Measurements from ENCODE around the gene PITPNC1. TPM values are rescaled to one million over a fixed set of nuclear protein-coding genes. Genes with fewer than 3 reads are reported as not detected.
"Not testable (repeated sequence)": the region's sequence is repeated elsewhere in the genome, so short reads cannot be mapped to it uniquely, and the experiment has no call there.

Gene PITPNC1
- total and polyA plus RNA-seq, 4 experiments from 2014 or later, result 68.4 to 124 (median 89.9) TPM

GRCh38 chr17:67493812-67494211, 116.7 kb downstream of the PITPNC1 start:
- POLR2A ChIA-PET (ENCODE audit: partially characterized antibody), result no interaction called here
- H3K4me1 Mint-ChIP-seq, result peaks cover 29 to 67% (median 49%) of the 10 kb centered on the region in 4 donors
- Histone ChIP-seq H3K36me3 (ENCODE audit: insufficient read depth, low read length) (no peaks in the 10 kb centered on the region), H3K27ac (ENCODE audit: low read depth, low read length) (no peak overlapping the region), H3K9me3 (ENCODE audit: control insufficient read depth in 1 of 2, low read length in 2 of 2) (no peaks in the 10 kb centered on the region), H3K4me1 (ENCODE audit: insufficient read depth, low read length) (peaks cover 25% of the 10 kb centered on the region), H3K27me3 (ENCODE audit: insufficient read depth, low read length) (no peaks in the 10 kb centered on the region), H3K4me3 (ENCODE audit: low read length in 2 of 2) (no peak overlapping the region)
- no peak for DNase-seq
- H3K27ac Mint-ChIP-seq, result peak overlapping the region in 5 of 7 donors; percentile 13 to 48 (median 29)
- peaks cover 0 to 2% (median 0%) of the 10 kb centered on the region in 8 donors for H3K9me3 Mint-ChIP-seq
- no peaks in the 10 kb centered on the region for H3K27me3 Mint-ChIP-seq
- peaks cover 6% of the 10 kb centered on the region in 2 donors for H3K36me3 Mint-ChIP-seq
- intact Hi-C loops (cut with micrococcal nuclease), result no loop called here
- CTCF ChIA-PET (ENCODE audit: partially characterized antibody), result interaction anchor here (0.9 kb wide), 1 partner anchor 11 kb away, joined by 3 read pairs; no protein-coding TSS in a partner anchor
- H3K4me3 Mint-ChIP-seq, result no peak overlapping the region

DNA sequence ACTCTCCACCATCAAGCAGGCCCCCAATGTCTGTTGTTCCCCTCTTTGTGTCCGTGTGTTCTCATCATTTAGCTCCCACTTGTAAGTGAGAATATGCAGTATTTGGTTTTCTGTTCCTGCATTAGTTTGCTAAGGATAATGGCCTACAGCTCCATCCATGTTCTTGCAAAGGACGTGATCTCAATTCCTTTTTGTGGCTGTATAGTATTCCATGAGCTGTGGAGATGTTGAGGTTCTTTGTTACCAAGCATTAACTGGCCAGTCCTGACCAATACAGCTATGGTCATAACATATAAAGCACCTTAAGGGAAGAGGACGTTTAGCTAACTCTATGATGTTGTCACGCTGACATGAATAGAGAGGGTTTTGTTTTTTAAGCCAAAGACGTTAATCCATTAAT, 118.5 kb downstream of the PITPNC1 start:
- intact Hi-C loops (cut with micrococcal nuclease); CTCF ChIA-PET (ENCODE audit: partially characterized antibody): not testable (repeated sequence)
- H3K27ac Mint-ChIP-seq, result peak overlapping the region in 2 of 7 donors; percentile 40 to 46

GRCh38 chr17:67496286-67496685, 119.2 kb downstream of the PITPNC1 start:
- H3K27me3 Mint-ChIP-seq, result no peaks in the 10 kb centered on the region
- peaks cover 22% of the 10 kb centered on the region for H3K4me1 ChIP-seq (ENCODE audit: insufficient read depth, low read length)
- ChIA-PET POLR2A (ENCODE audit: partially characterized antibody) (no interaction called here), CTCF (ENCODE audit: partially characterized antibody) (interaction anchor here (0.9 kb wide), 1 partner anchor 117 kb away, joined by 3 read pairs; no protein-coding TSS in a partner anchor)
- H3K4me1 Mint-ChIP-seq, result peaks cover 32 to 64% (median 47%) of the 10 kb centered on the region in 4 donors
- no peak overlapping the region for H3K4me3 ChIP-seq (ENCODE audit: low read length in 2 of 2)
- no peaks in the 10 kb centered on the region for H3K27me3 ChIP-seq (ENCODE audit: insufficient read depth, low read length)
- peaks cover 0 to 2% (median 0%) of the 10 kb centered on the region in 8 donors for H3K9me3 Mint-ChIP-seq
- no peaks in the 10 kb centered on the region for H3K9me3 ChIP-seq (ENCODE audit: control insufficient read depth in 1 of 2, low read length in 2 of 2)
- no peak overlapping the region for H3K27ac Mint-ChIP-seq
- intact Hi-C loops (cut with micrococcal nuclease), result no loop called here
- no peak overlapping the region for H3K4me3 Mint-ChIP-seq
- H3K27ac ChIP-seq (ENCODE audit: low read depth, low read length), result no peak overlapping the region
- H3K36me3 ChIP-seq (ENCODE audit: insufficient read depth, low read length), result no peaks in the 10 kb centered on the region
- no peak for DNase-seq
- peaks cover 2 to 4% of the 10 kb centered on the region in 2 donors for H3K36me3 Mint-ChIP-seq

More for the DNA sequence above, 118.5 kb downstream of the PITPNC1 start:
- H3K27me3 Mint-ChIP-seq; H3K27ac ChIP-seq (ENCODE audit: low read depth, low read length); H3K36me3 ChIP-seq (ENCODE audit: insufficient read depth, low read length); H3K4me3 ChIP-seq (ENCODE audit: low read length in 2 of 2); H3K27me3 ChIP-seq (ENCODE audit: insufficient read depth, low read length); POLR2A ChIA-PET (ENCODE audit: partially characterized antibody); DNase-seq; H3K9me3 ChIP-seq (ENCODE audit: control insufficient read depth in 1 of 2, low read length in 2 of 2); H3K36me3 Mint-ChIP-seq; H3K9me3 Mint-ChIP-seq: not testable (repeated sequence)
- H3K4me3 Mint-ChIP-seq, result peak overlapping the region in 2 of 8 donors; percentile 22 to 36
- H3K4me1 ChIP-seq (ENCODE audit: insufficient read depth, low read length), result peaks cover 25% of the 10 kb centered on the region
- peaks cover 29 to 67% (median 49%) of the 10 kb centered on the region in 4 donors for H3K4me1 Mint-ChIP-seq

- Histone ChIP-seq H3K4me3 (ENCODE audit: low read length in 2 of 2) (no peak overlapping the region), H3K9me3 (ENCODE audit: control insufficient read depth in 1 of 2, low read length in 2 of 2) (no peaks in the 10 kb centered on the region), H3K36me3 (ENCODE audit: insufficient read depth, low read length) (no peaks in the 10 kb centered on the region), H3K27me3 (ENCODE audit: insufficient read depth, low read length) (no peaks in the 10 kb centered on the region), H3K4me1 (ENCODE audit: insufficient read depth, low read length) (peaks cover 22% of the 10 kb centered on the region), H3K27ac (ENCODE audit: low read depth, low read length) (no peak overlapping the region)
- Mint-ChIP-seq H3K27ac (no peak overlapping the region), H3K9me3 (peaks cover 0 to 2% (median 0%) of the 10 kb centered on the region in 8 donors), H3K36me3 (peaks cover 0 to 14% of the 10 kb centered on the region in 2 donors), H3K4me1 (peaks cover 37 to 66% (median 52%) of the 10 kb centered on the region in 4 donors), H3K4me3 (peak overlapping the region in 1 of 8 donors; percentile 22), H3K27me3 (no peaks in the 10 kb centered on the region)
- intact Hi-C loops (cut with micrococcal nuclease), result no loop called here
- ChIA-PET POLR2A (ENCODE audit: partially characterized antibody) (no interaction called here), CTCF (ENCODE audit: partially characterized antibody) (no interaction called here)
- no peak for DNase-seq
These were observed 122.6 kb downstream of the PITPNC1 start for GRCh38 chr17:67499685-67500084.

GRCh38 chr17:67500261-67500660, 123.2 kb downstream of the PITPNC1 start:
- Mint-ChIP-seq H3K27me3 (no peaks in the 10 kb centered on the region), H3K4me3 (peak overlapping the region in 1 of 8 donors; percentile 28), H3K9me3 (peaks cover 0 to 2% (median 0%) of the 10 kb centered on the region in 8 donors), H3K27ac (peak overlapping the region in 1 of 7 donors; percentile 51), H3K36me3 (peaks cover 0 to 14% of the 10 kb centered on the region in 2 donors), H3K4me1 (peaks cover 42 to 71% (median 58%) of the 10 kb centered on the region in 4 donors)
- peaks cover 22% of the 10 kb centered on the region for H3K4me1 ChIP-seq (ENCODE audit: insufficient read depth, low read length)
- ChIA-PET POLR2A (ENCODE audit: partially characterized antibody) (no interaction called here), CTCF (ENCODE audit: partially characterized antibody) (interaction anchor here (0.9 kb wide), 1 partner anchor 58 kb away, joined by 3 read pairs; no protein-coding TSS in a partner anchor)
- H3K9me3 ChIP-seq (ENCODE audit: control insufficient read depth in 1 of 2, low read length in 2 of 2), result no peaks in the 10 kb centered on the region
- no peak overlapping the region for H3K27ac ChIP-seq (ENCODE audit: low read depth, low read length)
- H3K27me3 ChIP-seq (ENCODE audit: insufficient read depth, low read length), result no peaks in the 10 kb centered on the region
- no peaks in the 10 kb centered on the region for H3K36me3 ChIP-seq (ENCODE audit: insufficient read depth, low read length)
- no peak for DNase-seq
- intact Hi-C loops (cut with micrococcal nuclease), result no loop called here
- H3K4me3 ChIP-seq (ENCODE audit: low read length in 2 of 2), result no peak overlapping the region

DNA sequence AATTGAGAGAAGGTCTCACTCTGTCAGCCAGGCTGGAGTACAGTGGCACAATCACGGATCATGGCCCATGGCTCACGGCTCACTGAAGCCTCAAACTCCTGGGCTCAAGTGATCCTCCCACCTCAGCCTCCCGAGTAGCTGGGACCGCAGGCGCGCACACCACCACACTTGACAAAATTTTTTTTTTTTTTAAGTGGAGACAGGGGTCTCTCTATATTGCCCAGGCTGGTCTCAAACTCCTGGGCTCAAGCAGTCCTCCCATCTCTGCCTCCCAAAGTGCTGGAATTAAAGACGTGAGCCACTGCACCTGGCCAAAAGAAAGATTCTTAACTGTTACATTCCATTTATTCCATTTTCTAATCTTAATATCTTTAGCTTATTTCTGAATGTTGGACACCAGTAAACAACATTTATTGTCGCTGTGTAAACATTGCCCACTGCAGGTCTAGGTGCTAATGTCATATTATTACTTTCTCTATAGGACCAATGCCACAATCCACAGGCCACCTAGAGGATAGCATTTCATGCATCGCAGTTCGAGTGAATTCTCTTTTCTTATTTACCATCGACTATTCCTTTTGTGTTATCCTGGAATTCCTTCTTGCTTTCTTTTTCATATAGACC, 123.7 kb downstream of the PITPNC1 start:
- DNase-seq, result no peak
- intact Hi-C loops (cut with micrococcal nuclease), result no loop called here
- POLR2A ChIA-PET (ENCODE audit: partially characterized antibody), result no interaction called here
- H3K9me3 Mint-ChIP-seq, result peaks cover 0 to 2% (median 0%) of the 10 kb centered on the region in 8 donors
- Histone ChIP-seq H3K27ac (ENCODE audit: low read depth, low read length) (no peak overlapping the region), H3K4me3 (ENCODE audit: low read length in 2 of 2) (no peak overlapping the region), H3K4me1 (ENCODE audit: insufficient read depth, low read length) (peaks cover 22% of the 10 kb centered on the region), H3K9me3 (ENCODE audit: control insufficient read depth in 1 of 2, low read length in 2 of 2) (no peaks in the 10 kb centered on the region), H3K27me3 (ENCODE audit: insufficient read depth, low read length) (no peaks in the 10 kb centered on the region), H3K36me3 (ENCODE audit: insufficient read depth, low read length) (no peaks in the 10 kb centered on the region)
- H3K4me1 Mint-ChIP-seq, result peaks cover 43 to 76% (median 59%) of the 10 kb centered on the region in 4 donors
- H3K4me3 Mint-ChIP-seq, result no peak overlapping the region
- CTCF ChIA-PET (ENCODE audit: partially characterized antibody), result interaction anchor here (0.9 kb wide), 1 partner anchor 57 kb away, joined by 3 read pairs; no protein-coding TSS in a partner anchor
- peaks cover 0 to 10% of the 10 kb centered on the region in 2 donors for H3K36me3 Mint-ChIP-seq
- H3K27me3 Mint-ChIP-seq, result no peaks in the 10 kb centered on the region
- peak overlapping the region in 1 of 7 donors; percentile 57 for H3K27ac Mint-ChIP-seq

DNA sequence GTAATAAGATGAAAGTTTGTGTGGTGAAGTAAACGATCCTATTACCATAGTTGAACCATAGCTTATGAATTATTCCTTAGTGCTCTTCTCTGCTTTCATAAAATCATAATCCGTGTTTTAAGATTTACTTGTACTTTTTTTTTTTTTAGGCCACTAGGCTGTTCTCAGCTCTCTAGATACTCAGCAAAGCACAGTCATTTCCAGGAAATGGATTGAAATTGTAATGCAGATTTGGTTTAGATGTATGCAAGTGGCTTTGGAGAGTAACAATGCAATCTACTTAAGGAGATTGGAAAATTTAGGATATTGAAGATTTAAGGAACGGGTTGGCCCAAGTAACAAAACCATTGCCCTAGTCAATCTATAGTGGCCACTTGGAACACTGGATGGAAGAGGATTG, 125.1 kb downstream of the PITPNC1 start:
- Histone ChIP-seq H3K4me1 (ENCODE audit: insufficient read depth, low read length) (peaks cover 22% of the 10 kb centered on the region), H3K9me3 (ENCODE audit: control insufficient read depth in 1 of 2, low read length in 2 of 2) (no peaks in the 10 kb centered on the region), H3K27ac (ENCODE audit: low read depth, low read length) (no peak overlapping the region), H3K36me3 (ENCODE audit: insufficient read depth, low read length) (no peaks in the 10 kb centered on the region), H3K4me3 (ENCODE audit: low read length in 2 of 2) (no peak overlapping the region), H3K27me3 (ENCODE audit: insufficient read depth, low read length) (no peaks in the 10 kb centered on the region)
- CTCF ChIA-PET (ENCODE audit: partially characterized antibody), result interaction anchor here (0.7 to 1.0 kb wide), 3 partner anchors 12 to 550 kb away, joined by 3 read pairs; no protein-coding TSS in a partner anchor
- intact Hi-C loops (cut with micrococcal nuclease), result no loop called here
- Mint-ChIP-seq H3K27ac (peak overlapping the region in 2 of 7 donors; percentile 6 to 19), H3K4me3 (peak overlapping the region in 4 of 8 donors; percentile 12 to 52 (median 14)), H3K36me3 (peaks cover 3 to 15% of the 10 kb centered on the region in 2 donors), H3K9me3 (peaks cover 0 to 5% (median 4%) of the 10 kb centered on the region in 8 donors), H3K27me3 (no peaks in the 10 kb centered on the region), H3K4me1 (peaks cover 45 to 73% (median 59%) of the 10 kb centered on the region in 4 donors)
- POLR2A ChIA-PET (ENCODE audit: partially characterized antibody), result interaction anchor here (1.0 kb wide), 1 partner anchor 61 kb away, joined by 3 read pairs; no protein-coding TSS in a partner anchor
- no peak for DNase-seq

Measured in CD4-positive, alpha-beta memory T cell (primary cell).